MM.1S (cell line): ENCODE results near the gene KMT5C.

Experiments
- DNase-seq: peaks from one replicate; pipeline ENCODE4 v3.0.0-alpha.2; 2015
- H2AFZ ChIP-seq: fragments of 300-600 bp; sonication (generic); 2 replicates; pipeline ENCODE4 v1.6.0; 2016; ENCODE audit warnings: antibody characterized with exemption, low read length
- H3F3A ChIP-seq: fragments of 300-600 bp; sonication (generic); 2 replicates; pipeline ENCODE4 v1.6.1; 2016; ENCODE audit warnings: mild to moderate bottlenecking, antibody characterized with exemption, low read length, moderate library complexity, mixed read lengths; ENCODE audit not compliant: insufficient read depth
- H3K27ac ChIP-seq: fragments of 300-600 bp; sonication (generic); 2 replicates; pipeline ENCODE4 v1.5.1; 2016; ENCODE audit warnings: mild to moderate bottlenecking, low read length
- H3K27me3 ChIP-seq: fragments of 300-600 bp; sonication (generic); replicated peaks from 2 replicates; pipeline ENCODE4 v1.6.0; 2016; ENCODE audit warnings: low read length; ENCODE audit not compliant: insufficient read depth
- H3K36me3 ChIP-seq: fragments of 300-600 bp; sonication (generic); replicated peaks from 2 replicates; pipeline ENCODE4 v1.6.1; 2016; ENCODE audit warnings: mild to moderate bottlenecking, low read length, mixed read lengths; ENCODE audit not compliant: insufficient read depth
- H3K4me1 ChIP-seq: fragments of 300-600 bp; sonication (generic); 2 replicates; pipeline ENCODE4 v1.6.1; 2016; ENCODE audit warnings: low read length, mixed read lengths
- H3K4me2 ChIP-seq: fragments of 300-600 bp; sonication (generic); 2 replicates; pipeline ENCODE4 v1.6.0; 2016; ENCODE audit warnings: low read depth, low read length
- H3K4me3 ChIP-seq: fragments of 300-600 bp; sonication (generic); 2 replicates; pipeline ENCODE4 v1.5.1; 2016; ENCODE audit warnings: low read length, mixed read lengths
- H3K79me2 ChIP-seq: fragments of 300-600 bp; sonication (generic); 2 replicates; pipeline ENCODE4 v1.6.1; 2016; ENCODE audit warnings: mixed run types, low read length, mixed read lengths
- H3K9ac ChIP-seq: fragments of 300-600 bp; sonication (generic); 2 replicates; pipeline ENCODE4 v1.6.1; 2016; ENCODE audit warnings: low read length, mixed read lengths
- H3K9me2 ChIP-seq: fragments of 300-600 bp; sonication (generic); replicated peaks from 2 replicates; pipeline ENCODE4 v1.6.1; 2016; ENCODE audit warnings: mild to moderate bottlenecking, low read length, mixed read lengths; ENCODE audit not compliant: insufficient read depth
- H3K9me3 ChIP-seq: fragments of 300-600 bp; sonication (generic); replicated peaks from 2 replicates; pipeline ENCODE4 v1.6.1; 2016; ENCODE audit warnings: mild to moderate bottlenecking, low read length, mixed read lengths; ENCODE audit not compliant: insufficient read depth
- H4K20me1 ChIP-seq: fragments of 300-600 bp; sonication (generic); 2 replicates; pipeline ENCODE4 v1.6.1; 2016; ENCODE audit warnings: mild to moderate bottlenecking, low read length, moderate library complexity, mixed read lengths; ENCODE audit not compliant: insufficient read depth
- EZH2 ChIP-seq: fragments of 300-600 bp; sonication (generic); optimal IDR thresholded peaks from 2 replicates; pipeline ENCODE3; 2017; ENCODE audit warnings: low read depth, mild to moderate bottlenecking, antibody characterized with exemption, low read length, mixed read lengths
- EZH2phosphoT487 ChIP-seq: fragments of 300-600 bp; sonication (generic); IDR thresholded peaks from 2 replicates; pipeline ENCODE4 v1.6.1; 2018; ENCODE audit warnings: antibody characterized with exemption, low read length
- TF ChIP-seq, protein P1 (sequence below): fragments of 300-600 bp; sonication (generic); IDR thresholded peaks from 2 replicates; pipeline ENCODE4 v1.5.1; 2016; ENCODE audit warnings: antibody characterized with exemption, low read length, mixed read lengths

Gene KMT5C

DNA sequence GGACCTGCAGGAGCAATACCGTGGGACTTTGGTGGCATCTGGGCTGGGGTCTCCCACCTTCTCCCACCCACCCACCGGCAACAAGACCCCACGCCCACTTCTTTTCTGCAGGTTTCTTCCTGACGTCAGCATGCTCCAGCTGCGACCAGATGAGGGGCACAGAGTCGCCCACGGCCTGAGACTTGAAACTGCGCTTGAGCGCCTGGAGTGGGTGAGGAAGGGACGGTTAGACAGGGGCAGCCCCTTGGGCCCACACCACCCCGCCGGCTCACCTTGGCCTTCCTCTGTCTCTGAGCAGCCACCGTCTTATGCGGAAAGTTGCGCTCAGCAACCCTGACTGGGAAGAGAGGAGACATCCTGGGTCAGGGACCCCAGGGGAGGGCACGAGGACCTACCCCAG, 21.2 kb downstream of the KMT5C start:
- TF ChIP-seq, protein P1, sequence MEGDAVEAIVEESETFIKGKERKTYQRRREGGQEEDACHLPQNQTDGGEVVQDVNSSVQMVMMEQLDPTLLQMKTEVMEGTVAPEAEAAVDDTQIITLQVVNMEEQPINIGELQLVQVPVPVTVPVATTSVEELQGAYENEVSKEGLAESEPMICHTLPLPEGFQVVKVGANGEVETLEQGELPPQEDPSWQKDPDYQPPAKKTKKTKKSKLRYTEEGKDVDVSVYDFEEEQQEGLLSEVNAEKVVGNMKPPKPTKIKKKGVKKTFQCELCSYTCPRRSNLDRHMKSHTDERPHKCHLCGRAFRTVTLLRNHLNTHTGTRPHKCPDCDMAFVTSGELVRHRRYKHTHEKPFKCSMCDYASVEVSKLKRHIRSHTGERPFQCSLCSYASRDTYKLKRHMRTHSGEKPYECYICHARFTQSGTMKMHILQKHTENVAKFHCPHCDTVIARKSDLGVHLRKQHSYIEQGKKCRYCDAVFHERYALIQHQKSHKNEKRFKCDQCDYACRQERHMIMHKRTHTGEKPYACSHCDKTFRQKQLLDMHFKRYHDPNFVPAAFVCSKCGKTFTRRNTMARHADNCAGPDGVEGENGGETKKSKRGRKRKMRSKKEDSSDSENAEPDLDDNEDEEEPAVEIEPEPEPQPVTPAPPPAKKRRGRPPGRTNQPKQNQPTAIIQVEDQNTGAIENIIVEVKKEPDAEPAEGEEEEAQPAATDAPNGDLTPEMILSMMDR, result no peak
- no peak for TF ChIP-seq EZH2
- TF ChIP-seq EZH2phosphoT487, result no peak
- H3K36me3 ChIP-seq, result no peaks in the 10 kb centered on the region
- peaks cover 5% of the 10 kb centered on the region for H3K4me1 ChIP-seq
- no peak overlapping the region for H2AFZ ChIP-seq
- H3K27me3 ChIP-seq, result peaks cover 54% of the 10 kb centered on the region
- no peak overlapping the region for H3K4me3 ChIP-seq
- no peaks in the 10 kb centered on the region for H3K9me2 ChIP-seq
- no peak overlapping the region for H3K4me2 ChIP-seq
- no peaks in the 10 kb centered on the region for H4K20me1 ChIP-seq
- H3K27ac ChIP-seq, result no peak overlapping the region
- no peaks in the 10 kb centered on the region for H3K9me3 ChIP-seq
- DNase-seq, result no peak
- H3K79me2 ChIP-seq, result no peaks in the 10 kb centered on the region
- no peaks in the 10 kb centered on the region for H3F3A ChIP-seq
- no peak overlapping the region for H3K9ac ChIP-seq

GRCh38 chr19:55362174-55362989, 22.7 kb downstream of the KMT5C start:
- peaks cover 5% of the 10 kb centered on the region for H3K4me1 ChIP-seq
- H3K27ac ChIP-seq, result no peak overlapping the region
- no peaks in the 10 kb centered on the region for H3K9me3 ChIP-seq
- peaks cover 49% of the 10 kb centered on the region for H3K27me3 ChIP-seq
- H4K20me1 ChIP-seq, result no peaks in the 10 kb centered on the region
- TF ChIP-seq EZH2phosphoT487 (no peak), EZH2 (no peak)
- TF ChIP-seq, protein P1, result no peak
- H2AFZ ChIP-seq, result no peak overlapping the region
- H3K9me2 ChIP-seq, result no peaks in the 10 kb centered on the region
- no peaks in the 10 kb centered on the region for H3K79me2 ChIP-seq
- H3K36me3 ChIP-seq, result no peaks in the 10 kb centered on the region
- H3K4me2 ChIP-seq, result no peak overlapping the region
- no peak for DNase-seq
- no peaks in the 10 kb centered on the region for H3F3A ChIP-seq
- no peak overlapping the region for H3K9ac ChIP-seq
- no peak overlapping the region for H3K4me3 ChIP-seq

DNA sequence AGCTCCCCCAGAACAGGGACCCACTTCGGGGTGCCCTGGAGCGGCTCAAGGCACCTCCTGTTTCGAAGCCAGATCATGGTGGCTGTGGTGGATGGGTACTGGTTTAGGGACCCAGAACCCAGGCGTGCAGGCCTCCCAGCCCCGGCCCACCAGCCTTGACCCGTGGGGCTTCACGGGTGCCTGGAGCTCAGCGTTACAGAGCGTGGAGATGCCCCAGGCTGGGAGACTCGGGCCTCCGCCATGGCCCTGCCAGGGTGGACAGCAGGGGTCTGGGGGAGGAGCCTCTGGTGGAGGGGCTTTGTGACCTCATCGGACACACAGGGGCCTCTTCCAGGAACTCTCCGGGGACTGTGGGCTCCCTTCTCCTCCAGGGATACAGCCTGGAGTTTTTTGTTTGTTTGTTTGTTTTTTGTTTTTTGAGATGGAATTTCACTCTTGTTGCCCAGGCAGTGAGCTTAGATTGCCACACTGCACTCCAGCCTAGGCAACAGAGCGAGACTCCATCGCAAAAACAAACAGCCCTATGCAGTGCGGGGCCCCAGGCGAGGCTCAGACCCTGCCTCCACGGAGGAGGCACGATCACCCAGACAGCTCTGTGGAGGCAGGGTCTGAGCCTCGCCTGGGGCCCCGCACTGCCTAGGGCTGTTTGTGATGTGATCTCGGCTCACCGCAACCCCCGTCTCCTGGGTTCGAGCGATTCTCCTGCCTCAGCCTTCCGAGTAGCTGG, 23.5 kb downstream of the KMT5C start, which contains the start of gene GARIN5B:
Gene GARIN5B, minus strand, starts transcription at position 271 of the 727 bp plus-strand sequence. Its CDS starts 194 bp downstream, at position 77.
- Histone ChIP-seq H3K27me3 (peaks cover 52% of the 10 kb centered on the region), H3K4me3 (no peak within 1 kb of the TSS), H3K9ac (no peak within 1 kb of the TSS), H3K27ac (no peak within 1 kb of the TSS), H3K36me3 (no peaks in the 10 kb centered on the region), H3K4me2 (no peak within 1 kb of the TSS), H3K9me2 (no peaks in the 10 kb centered on the region), H3K4me1 (peaks cover 5% of the 10 kb centered on the region), H3K79me2 (no peaks in the 10 kb centered on the region), H3F3A (no peaks in the 10 kb centered on the region), H2AFZ (no peak within 1 kb of the TSS), H3K9me3 (no peaks in the 10 kb centered on the region), H4K20me1 (no peaks in the 10 kb centered on the region)
- DNase-seq, result no peak
- TF ChIP-seq EZH2 (no peak), EZH2phosphoT487 (no peak)
- TF ChIP-seq, protein P1, result no peak
